ENCODE measurements around the gene GINS3.
A peak's percentile ranks its signal among the peaks of the same experiment; 100 is the strongest.

The GINS3 gene

DNA sequence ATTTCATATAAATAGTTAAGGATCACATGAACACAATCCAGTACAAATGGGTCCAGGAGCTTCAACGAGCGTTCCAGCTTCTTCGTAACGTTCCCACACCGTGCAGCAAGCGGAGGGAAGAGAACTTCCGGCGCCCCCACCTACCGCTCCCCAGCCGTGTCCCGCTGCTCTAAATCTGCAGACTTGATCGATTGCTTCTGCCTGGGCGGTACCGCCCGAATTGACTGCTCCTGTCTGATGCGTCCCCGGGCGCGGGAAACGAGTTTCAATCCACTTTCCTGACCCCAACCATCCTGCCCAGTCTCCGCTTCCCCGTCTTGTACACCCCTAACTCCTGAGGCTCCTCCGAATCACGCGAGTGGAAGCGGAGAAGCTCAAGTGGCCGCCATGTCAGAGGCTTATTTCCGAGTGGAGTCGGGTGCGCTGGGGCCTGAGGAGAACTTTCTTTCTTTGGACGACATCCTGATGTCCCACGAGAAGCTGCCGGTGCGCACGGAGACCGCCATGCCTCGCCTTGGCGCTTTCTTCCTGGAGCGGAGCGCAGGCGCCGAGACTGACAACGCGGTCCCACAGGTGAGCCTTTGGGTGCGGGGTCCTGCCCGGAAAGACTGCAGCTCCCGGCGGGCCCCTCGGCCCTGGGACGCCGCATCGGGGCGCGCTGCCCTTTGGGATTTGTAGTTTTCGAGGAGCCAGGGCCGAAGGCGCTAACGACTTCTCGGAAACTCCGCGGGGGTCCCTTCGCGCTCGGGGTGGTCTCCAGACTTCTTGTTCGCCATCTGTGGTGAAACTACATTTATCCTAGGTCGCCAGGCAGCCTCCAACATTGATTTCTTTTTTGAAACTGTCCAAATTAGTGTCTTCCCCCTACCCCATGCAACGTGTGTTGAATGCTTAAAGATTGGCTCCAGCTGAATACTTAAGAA, at the start of gene GINS3:
TSS of gene GINS3 (plus strand) at position 257 of the 923 bp plus-strand sequence. CDS start at position 388, 131 bp downstream.
- DNase-seq (ENCODE audit: low read depth in 2 of 2), result peak; percentile 56 to 71

- no peak for DNase-seq (ENCODE audit: low read depth in 2 of 2)
Measured at GRCh38 chr16:58343562-58343961, 48.7 kb upstream of the GINS3 start.

DNA sequence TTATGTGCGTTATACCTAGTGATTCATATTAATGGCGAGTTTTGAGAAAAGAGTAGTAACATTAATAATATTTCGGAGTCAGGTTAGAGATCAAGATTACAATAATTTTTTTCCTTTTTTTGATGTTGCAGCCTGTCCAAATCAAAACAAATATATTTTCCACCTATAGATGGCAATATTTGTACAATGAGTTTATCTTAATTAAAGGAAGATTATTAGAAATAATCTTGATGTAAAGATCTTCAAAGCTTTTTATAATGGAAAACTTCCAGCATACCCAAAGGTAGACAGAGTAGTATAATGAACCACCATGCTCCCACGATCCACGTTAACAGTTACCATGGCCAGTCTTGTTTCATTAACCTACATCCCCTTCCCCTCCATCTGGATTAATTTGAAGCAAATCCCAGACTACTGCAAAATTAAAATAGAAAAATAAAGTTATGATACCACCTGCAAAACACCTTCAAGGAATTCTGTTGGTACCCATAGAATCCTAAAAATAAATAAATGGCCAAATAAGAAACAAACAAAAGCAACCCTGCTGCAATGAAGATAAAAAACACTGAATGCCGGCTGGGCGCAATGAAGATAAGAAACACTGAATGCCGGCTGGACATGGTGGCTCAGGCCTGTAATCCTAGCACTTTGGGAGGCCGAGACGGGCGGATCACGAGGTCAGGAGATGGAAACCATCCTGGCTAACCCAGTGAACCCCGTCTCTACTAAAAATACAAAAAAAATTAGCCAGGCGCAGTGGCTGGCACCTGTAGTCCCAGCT, 46.5 kb upstream of the GINS3 start:
- DNase-seq (ENCODE audit: low read depth in 2 of 2), result no peak

- no peak for DNase-seq (ENCODE audit: low read depth in 2 of 2)
Measured at GRCh38 chr16:58346831-58347371, 45.4 kb upstream of the GINS3 start.

GRCh38 chr16:58348986-58349385, 43.3 kb upstream of the GINS3 start:
- DNase-seq (ENCODE audit: low read depth in 2 of 2), result no peak

GRCh38 chr16:58352690-58353089, 39.6 kb upstream of the GINS3 start:
- no peak for DNase-seq (ENCODE audit: low read depth in 2 of 2)

DNA sequence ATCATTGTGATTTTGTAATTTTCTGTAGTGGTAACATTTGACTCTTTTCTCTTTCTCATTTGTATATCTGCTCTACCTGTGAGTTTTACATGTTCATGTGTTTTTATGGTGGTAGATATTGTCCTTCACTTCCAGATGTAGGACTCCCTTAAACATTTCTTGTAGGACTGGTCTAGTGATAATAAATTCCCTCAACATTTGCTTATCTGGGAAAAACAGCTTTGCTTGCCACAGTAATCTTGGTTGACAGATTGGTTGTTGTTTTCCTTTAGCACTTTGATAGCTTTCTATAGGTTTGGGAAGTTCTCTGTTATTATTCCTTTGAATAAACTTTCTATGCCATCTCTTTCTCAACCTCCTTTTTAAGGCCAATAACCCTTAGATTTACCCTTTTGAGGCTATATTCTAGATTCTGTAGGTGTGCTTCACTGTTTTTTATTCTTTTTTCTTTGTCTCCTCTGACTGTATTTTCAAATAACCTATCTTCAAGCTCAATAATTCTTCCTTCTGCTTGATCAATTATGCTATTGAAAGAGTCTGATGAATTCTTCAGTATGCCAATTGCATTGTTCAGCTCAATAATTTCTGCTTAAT, 32.1 kb upstream of the GINS3 start:
- no peak for DNase-seq (ENCODE audit: low read depth in 2 of 2)

- DNase-seq (ENCODE audit: low read depth in 2 of 2), result no peak
Measured at GRCh38 chr16:58361726-58362125, 30.5 kb upstream of the GINS3 start.

DNA sequence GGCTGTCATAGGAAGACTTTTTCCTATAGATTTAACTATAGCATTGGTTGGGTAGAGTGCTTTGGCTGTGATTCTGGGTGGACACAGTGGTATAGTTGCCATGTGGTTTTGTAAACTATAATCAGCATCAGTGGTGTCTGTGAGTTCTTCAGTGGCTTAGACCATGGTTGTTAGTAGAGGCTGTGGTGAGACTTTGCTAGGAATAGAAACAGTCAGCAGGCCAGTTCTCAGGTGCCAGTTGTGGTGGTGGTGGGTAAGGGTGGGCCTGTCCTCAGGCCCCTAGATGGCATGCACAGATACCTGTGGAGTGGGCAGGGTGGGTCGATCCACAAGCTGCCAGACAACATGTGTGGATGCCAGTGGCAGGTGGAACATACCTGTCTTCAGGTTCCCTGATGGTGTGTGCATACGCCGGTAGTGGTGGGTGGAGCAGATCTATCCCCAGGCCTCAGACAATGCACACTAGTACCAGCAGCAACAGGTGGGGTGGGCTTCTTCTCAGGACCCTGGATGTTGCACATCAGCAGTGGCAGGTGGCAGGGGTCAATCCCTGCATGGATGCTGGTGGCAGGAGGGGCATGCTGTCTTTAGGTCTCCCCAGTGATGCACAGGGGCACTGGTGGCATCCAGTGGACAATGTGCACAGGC, 28.4 kb upstream of the GINS3 start:
- DNase-seq (ENCODE audit: low read depth in 2 of 2), result no peak

- no peak for DNase-seq (ENCODE audit: low read depth in 2 of 2)
Measured at GRCh38 chr16:58365623-58366022, 26.6 kb upstream of the GINS3 start.

DNA sequence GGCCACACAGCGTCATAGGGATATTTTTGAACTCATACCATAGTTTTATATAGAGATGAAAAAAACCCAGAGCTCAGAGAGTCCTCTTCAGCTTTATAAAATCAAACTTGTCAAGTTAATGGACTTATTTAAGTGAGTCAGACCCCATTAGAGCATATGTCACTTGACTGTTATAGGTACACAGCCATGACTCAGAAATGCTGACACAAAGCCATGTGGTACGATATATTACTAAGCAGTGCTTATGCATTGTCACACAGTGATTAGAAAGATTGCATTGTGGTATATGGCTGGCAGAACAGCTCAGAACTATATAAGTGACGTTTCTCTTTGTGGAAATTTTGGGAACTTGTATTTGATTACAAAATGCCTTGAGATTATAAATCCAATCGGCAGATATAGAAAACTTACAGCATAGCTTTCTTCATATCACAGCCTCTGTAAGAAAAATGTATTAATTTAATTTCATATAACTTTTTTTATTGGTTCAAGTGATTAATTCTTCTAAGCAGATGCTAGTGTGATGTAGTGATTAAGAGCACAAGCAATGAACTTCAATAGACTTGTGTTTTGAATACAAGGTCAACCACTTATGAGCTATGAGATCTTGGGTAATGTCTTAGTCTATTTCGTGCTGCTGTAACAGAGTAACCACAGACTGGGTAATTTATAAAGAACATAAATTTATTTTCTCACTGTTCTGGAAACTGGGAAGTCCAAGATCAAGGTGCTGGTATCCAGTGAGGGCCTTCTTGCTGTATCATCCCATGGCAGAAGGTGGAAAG, 25.8 kb upstream of the GINS3 start:
- no peak for DNase-seq (ENCODE audit: low read depth in 2 of 2)

GRCh38 chr16:58367252-58367651, 25.0 kb upstream of the GINS3 start:
- no peak for DNase-seq (ENCODE audit: low read depth in 2 of 2)

GRCh38 chr16:58371841-58372240, 20.4 kb upstream of the GINS3 start:
- DNase-seq (ENCODE audit: low read depth in 2 of 2), result no peak

- no peak for DNase-seq (ENCODE audit: low read depth in 2 of 2)
Measured at GRCh38 chr16:58375386-58375785, 16.9 kb upstream of the GINS3 start.

GRCh38 chr16:58377932-58378331, 14.3 kb upstream of the GINS3 start:
- DNase-seq (ENCODE audit: low read depth in 2 of 2), result no peak

DNA sequence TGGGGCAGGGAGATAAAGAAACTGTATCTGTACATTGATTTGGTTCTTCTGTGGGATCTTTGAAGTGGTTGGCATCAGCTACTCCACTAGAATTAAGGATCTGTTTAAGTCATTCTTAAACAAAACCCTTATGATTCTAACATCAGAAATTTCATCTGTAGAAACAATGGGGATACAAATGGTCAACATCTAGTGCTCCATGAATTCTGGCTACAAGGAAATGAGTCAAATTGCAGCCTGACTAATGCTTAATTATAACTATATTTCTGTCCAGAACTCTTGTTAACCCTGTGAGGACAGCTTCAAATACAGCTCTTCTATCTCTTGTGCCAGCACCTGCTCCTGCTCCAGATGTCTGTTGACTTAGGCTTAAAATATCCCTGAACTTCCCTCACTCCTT, 13.9 kb upstream of the GINS3 start:
- DNase-seq (ENCODE audit: low read depth in 2 of 2), result no peak

GRCh38 chr16:58379736-58380135, 12.5 kb upstream of the GINS3 start:
- no peak for DNase-seq (ENCODE audit: low read depth in 2 of 2)

DNA sequence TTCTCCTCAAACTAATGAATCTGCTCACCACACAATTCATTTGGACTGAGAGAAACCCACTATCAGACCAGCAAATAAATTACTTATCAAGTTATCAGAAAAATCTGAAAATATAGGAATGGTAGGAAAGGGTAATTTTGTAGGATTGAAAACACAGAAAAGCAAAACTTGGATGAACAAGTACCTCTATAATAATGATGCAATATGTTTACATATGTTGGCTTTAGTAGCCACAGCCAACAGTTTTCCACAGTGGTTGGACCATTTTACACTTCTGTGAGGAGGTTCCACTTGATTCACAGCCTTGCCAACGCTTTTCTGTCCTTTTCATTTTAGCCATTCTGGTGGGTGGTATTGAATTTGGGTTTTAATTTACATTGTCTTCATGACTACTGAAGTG, 10.6 kb upstream of the GINS3 start:
- DNase-seq (ENCODE audit: low read depth in 2 of 2), result no peak

DNA sequence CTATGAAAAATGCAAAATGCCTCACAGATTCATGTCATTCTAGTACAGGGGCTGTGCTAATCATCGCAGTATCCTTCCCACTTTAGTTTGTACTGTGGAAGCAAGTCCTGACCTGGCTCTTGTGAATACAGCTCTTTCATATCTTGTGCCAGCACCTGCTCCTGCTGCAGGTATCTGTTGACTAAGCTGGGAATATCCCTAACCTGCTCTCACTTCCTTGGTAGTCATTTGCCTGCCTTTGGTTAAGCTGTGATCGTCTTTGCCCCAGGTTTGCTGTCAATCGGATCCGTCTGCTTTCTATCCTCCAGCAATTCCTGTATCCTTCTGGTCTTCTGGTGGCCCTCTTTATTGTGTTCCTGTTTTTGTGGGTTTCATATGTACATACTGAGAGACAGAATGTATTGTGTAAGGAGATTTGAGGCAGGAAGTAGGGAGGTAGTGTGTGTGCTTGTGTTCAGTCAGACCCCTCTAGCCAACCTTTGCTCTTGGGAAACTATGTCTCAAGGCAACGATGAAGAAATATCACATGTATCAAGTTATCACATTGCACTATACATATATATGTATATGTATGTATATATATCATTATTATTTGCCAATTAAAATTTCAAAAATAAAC, 7.7 kb upstream of the GINS3 start:
- no peak for DNase-seq (ENCODE audit: low read depth in 2 of 2)

DNA sequence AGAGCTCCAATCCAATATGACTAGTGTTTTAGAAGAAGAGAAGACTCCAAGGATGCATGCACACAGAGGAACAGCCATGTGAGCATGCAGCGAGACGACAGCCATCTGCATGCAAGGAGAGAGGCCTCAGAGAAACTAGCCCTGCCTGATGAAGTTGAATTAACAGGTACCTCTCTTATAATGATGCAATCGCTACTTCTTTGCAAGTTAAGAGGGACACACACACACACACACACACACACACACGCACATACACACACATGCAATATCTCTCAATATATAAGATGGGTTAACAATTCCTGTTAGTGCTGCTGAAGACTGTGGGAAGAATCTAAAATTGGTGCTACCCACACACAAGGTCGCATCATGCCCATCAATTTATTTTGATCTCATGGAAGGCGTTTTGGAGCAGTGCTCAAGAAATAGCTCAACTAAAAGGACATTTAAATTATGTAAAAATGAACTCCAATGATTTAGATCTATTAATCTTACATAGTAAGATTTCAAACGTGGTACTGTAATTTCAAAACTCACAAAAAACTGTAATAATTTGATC, 7.0 kb upstream of the GINS3 start:
- DNase-seq (ENCODE audit: low read depth in 2 of 2), result no peak
